HG02840 (cell line): Measurements from ENCODE around the gene SLC22A13.
"Not testable (repeated sequence)": the region's sequence is repeated elsewhere in the genome, so short reads cannot be mapped to it uniquely, and the experiment has no call there.

Experiments
- ATAC-seq: cut with Tn5 transposase; IDR thresholded peaks from one replicate; pipeline ENCODE4 v1.9.1; 2021; ENCODE audit warnings: mild to moderate bottlenecking, moderate library complexity, moderate number of reproducible peaks; ENCODE audit not compliant: unreplicated experiment, low FRiP score

Gene SLC22A13

GRCh38 chr3:38260474-38260873 is 5.1 kb upstream of the SLC22A13 start:
- no peak for ATAC-seq

GRCh38 chr3:38264353-38264771 is 1.2 kb upstream of the SLC22A13 start:
- no peak for ATAC-seq

GRCh38 chr3:38264779-38265178 is 833 bp upstream of the SLC22A13 start:
- ATAC-seq, result no peak

GRCh38 chr3:38266810-38267209 is 1.2 kb downstream of the SLC22A13 start:
- ATAC-seq, result no peak

- ATAC-seq, result no peak
These were observed 2.0 kb downstream of the SLC22A13 start for GRCh38 chr3:38267662-38268061.

- no peak for ATAC-seq
These were observed 2.5 kb downstream of the SLC22A13 start for GRCh38 chr3:38268087-38268486.

- no peak for ATAC-seq
These were observed 2.9 kb downstream of the SLC22A13 start for GRCh38 chr3:38268522-38268921.

- no peak for ATAC-seq
These were observed 5.0 kb downstream of the SLC22A13 start for GRCh38 chr3:38270606-38271005.

- ATAC-seq, result no peak
These were observed 5.9 kb downstream of the SLC22A13 start for GRCh38 chr3:38271553-38271952.

- ATAC-seq, result no peak
These were observed 9.4 kb downstream of the SLC22A13 start for GRCh38 chr3:38274864-38275649.

GRCh38 chr3:38275658-38276057 is 10.0 kb downstream of the SLC22A13 start:
- ATAC-seq, result no peak

GRCh38 chr3:38276081-38276916 is 10.7 kb downstream of the SLC22A13 start:
- no peak for ATAC-seq

GRCh38 chr3:38276917-38277630 is 11.5 kb downstream of the SLC22A13 start:
- ATAC-seq, result no peak

GRCh38 chr3:38278841-38279240 is 13.2 kb downstream of the SLC22A13 start:
- ATAC-seq, result no peak

- no peak for ATAC-seq
These were observed 16.5 kb downstream of the SLC22A13 start, which contains the start of gene SLC22A14 for GRCh38 chr3:38281895-38282686. TSS of gene SLC22A14 (plus strand) at chr3:38282294. CDS start at chr3:38306027, 23,733 bp downstream.

- no peak for ATAC-seq
These were observed 18.5 kb downstream of the SLC22A13 start for GRCh38 chr3:38283810-38284755.

GRCh38 chr3:38284756-38285150 is 19.1 kb downstream of the SLC22A13 start:
- no peak for ATAC-seq

- ATAC-seq, result not testable (repeated sequence)
These were observed 23.9 kb downstream of the SLC22A13 start for GRCh38 chr3:38289286-38290217.
